Skin epidermis (tissue), 12 donors: Measurements from ENCODE around the gene FAM228B.
"Not testable (repeated sequence)": the region's sequence is repeated elsewhere in the genome, so short reads cannot be mapped to it uniquely, and the experiment has no call there.

Experiments
- H3K27ac ChIP-seq, 21 experiments: fragments of 200-600 bp; sonication (generic) in 11 of 21; one replicate each; pipeline ENCODE4 v1.5.0; 2020; ENCODE audit warnings: mild to moderate bottlenecking in 3 of 21, inconsistent platforms in 2 of 21, moderate library complexity in 2 of 21
- H3K4me3 ChIP-seq, 7 experiments: fragments of 200-600 bp; sonication (generic) in 2 of 7; one replicate each; pipeline ENCODE4 v1.5.0; 2020; ENCODE audit warnings: inconsistent platforms in 2 of 7, mild to moderate bottlenecking in 2 of 7, moderate library complexity in 1 of 7

The FAM228B gene

GRCh38 chr2:24100732-24101131 is 22.5 kb upstream of the FAM228B start:
- not testable (repeated sequence) for H3K27ac ChIP-seq

GRCh38 chr2:24101992-24102391 is 21.3 kb upstream of the FAM228B start:
- Histone ChIP-seq H3K4me3 (no peak overlapping the region), H3K27ac (no peak overlapping the region)

More at GRCh38 chr2:24100732-24101131, 22.5 kb upstream of the FAM228B start:
- H3K4me3 ChIP-seq = not testable (repeated sequence)

GRCh38 chr2:24102677-24103076 is 20.6 kb upstream of the FAM228B start:
- Histone ChIP-seq H3K27ac (no peak overlapping the region), H3K4me3 (no peak overlapping the region)

- Histone ChIP-seq H3K27ac (no peak overlapping the region), H3K4me3 (no peak overlapping the region)
Measured at GRCh38 chr2:24104110-24104650, 19.1 kb upstream of the FAM228B start.

- Histone ChIP-seq H3K27ac (no peak overlapping the region), H3K4me3 (no peak overlapping the region)
Measured at GRCh38 chr2:24104906-24105305, 18.4 kb upstream of the FAM228B start.

- Histone ChIP-seq H3K27ac (no peak overlapping the region), H3K4me3 (no peak overlapping the region)
Measured at GRCh38 chr2:24105816-24106215, 17.5 kb upstream of the FAM228B start.

GRCh38 chr2:24106786-24107185 is 16.5 kb upstream of the FAM228B start:
- H3K27ac ChIP-seq = no peak overlapping the region
- no peak overlapping the region for H3K4me3 ChIP-seq

GRCh38 chr2:24107336-24107735 is 15.9 kb upstream of the FAM228B start:
- Histone ChIP-seq H3K27ac (no peak overlapping the region), H3K4me3 (no peak overlapping the region)

- not testable (repeated sequence) for H3K4me3 ChIP-seq, H3K27ac ChIP-seq
Measured at GRCh38 chr2:24109431-24109830, 13.8 kb upstream of the FAM228B start.

- H3K27ac ChIP-seq = no peak overlapping the region
Measured at GRCh38 chr2:24110660-24111303, 12.5 kb upstream of the FAM228B start.

GRCh38 chr2:24111407-24111901 is 11.8 kb upstream of the FAM228B start:
- Histone ChIP-seq H3K27ac (no peak overlapping the region), H3K4me3 (no peak overlapping the region)

More at GRCh38 chr2:24110660-24111303, 12.5 kb upstream of the FAM228B start:
- no peak overlapping the region for H3K4me3 ChIP-seq

GRCh38 chr2:24115057-24115456 is 8.2 kb upstream of the FAM228B start:
- no peak overlapping the region for H3K4me3 ChIP-seq
- H3K27ac ChIP-seq = no peak overlapping the region

- no peak overlapping the region for H3K4me3 ChIP-seq
- no peak overlapping the region for H3K27ac ChIP-seq
Measured at GRCh38 chr2:24117902-24118301, 5.4 kb upstream of the FAM228B start.

- Histone ChIP-seq H3K27ac (no peak overlapping the region), H3K4me3 (no peak overlapping the region)
Measured at GRCh38 chr2:24121066-24121465, 2.2 kb upstream of the FAM228B start.

- Histone ChIP-seq H3K4me3 (no peak overlapping the region), H3K27ac (no peak overlapping the region)
Measured at GRCh38 chr2:24121469-24121868, 1.8 kb upstream of the FAM228B start.

- peak overlapping the region; percentile 56 to 85 (median 62) for H3K4me3 ChIP-seq
Measured at GRCh38 chr2:24122366-24123194, 689 bp upstream of the FAM228B start.

GRCh38 chr2:24123922-24124580 is 782 bp downstream of the FAM228B start:
- H3K27ac ChIP-seq = peak overlapping the region; percentile 70 to 93 (median 82)

More at GRCh38 chr2:24122366-24123194, 689 bp upstream of the FAM228B start:
- H3K27ac ChIP-seq = peak overlapping the region; percentile 70 to 93 (median 82)

GRCh38 chr2:24125956-24126355 is 2.7 kb downstream of the FAM228B start:
- no peak overlapping the region for H3K27ac ChIP-seq

More at GRCh38 chr2:24123922-24124580, 782 bp downstream of the FAM228B start:
- H3K4me3 ChIP-seq = peak overlapping the region; percentile 56 to 85 (median 62)

GRCh38 chr2:24132543-24132942 is 9.3 kb downstream of the FAM228B start:
- no peak overlapping the region for H3K4me3 ChIP-seq
- no peak overlapping the region for H3K27ac ChIP-seq

More at GRCh38 chr2:24125956-24126355, 2.7 kb downstream of the FAM228B start:
- no peak overlapping the region for H3K4me3 ChIP-seq

GRCh38 chr2:24140305-24140704 is 17.0 kb downstream of the FAM228B start:
- H3K27ac ChIP-seq, H3K4me3 ChIP-seq: not testable (repeated sequence)
